HT1080 (cell line): ENCODE results near the gene KLK7. TPM values are rescaled to one million over a fixed set of nuclear protein-coding genes. Genes with fewer than 3 reads are reported as not detected.
"Not testable (repeated sequence)": the region's sequence is repeated elsewhere in the genome, so short reads cannot be mapped to it uniquely, and the experiment has no call there.

Experiments used
- DNase-seq: peaks from one replicate; pipeline ENCODE4 v3.0.0-alpha.2; 2015; ENCODE audit warnings: low read depth
- total RNA-seq: library from RNA; depleted of rRNA; stranded (reverse); fragments of >200 nt; shearing (Covaris generic); gene quantifications from 2 replicates; pipeline ENCODE4 v1.2.3, GENCODE V29; 2014

The KLK7 gene
- total RNA-seq, 1 experiment from 2014 or later = not detected

DNA sequence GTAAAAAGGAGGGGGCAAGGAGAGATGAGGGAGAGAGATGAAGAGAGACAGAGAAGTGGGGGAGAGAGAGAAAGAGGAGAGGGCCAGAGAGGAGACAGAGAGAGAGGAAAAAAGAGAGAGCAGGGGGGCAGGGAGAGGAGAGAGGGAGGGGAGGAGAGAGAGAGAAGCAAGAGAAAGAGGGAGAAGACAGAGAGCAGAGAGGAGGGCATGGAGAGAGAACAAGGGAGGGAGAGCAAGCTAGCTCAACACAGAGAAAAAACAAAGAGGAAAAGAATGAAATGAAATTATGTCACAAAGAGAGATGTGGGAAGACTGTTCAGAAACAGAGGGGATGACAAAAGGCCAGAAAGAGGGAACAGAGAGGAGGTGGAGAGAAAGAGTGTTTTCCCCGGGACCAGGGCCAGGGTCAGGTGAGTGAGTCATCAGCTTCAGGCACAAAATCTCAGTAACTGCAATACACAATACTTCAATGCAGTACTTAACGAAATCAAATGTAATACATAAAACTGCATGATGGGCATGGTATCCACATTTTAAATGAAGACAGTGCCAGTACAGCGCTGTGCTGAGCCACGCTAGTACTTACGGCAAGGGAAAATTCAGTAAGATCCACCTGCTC lies 4.8 kb downstream of the KLK7 start:
- no peak for DNase-seq

DNA sequence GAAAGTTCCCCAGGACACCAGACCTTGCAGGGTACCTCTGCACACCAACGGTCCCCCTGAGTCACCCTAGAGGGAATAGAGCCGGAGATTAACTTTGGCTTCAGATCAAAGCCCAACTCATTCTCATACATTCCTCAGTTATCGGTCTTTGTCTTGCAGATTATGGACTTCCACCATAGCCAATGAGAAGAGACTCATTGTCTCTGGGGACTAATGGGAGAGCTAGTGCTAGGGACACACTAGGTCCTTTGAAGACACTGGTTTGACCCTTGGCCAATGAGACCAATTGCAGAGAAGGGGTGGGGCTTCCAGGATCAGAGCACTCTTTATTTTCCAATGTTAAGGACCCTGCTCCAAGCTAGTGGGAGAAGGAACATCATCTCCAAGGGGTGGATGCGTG lies 6.1 kb downstream of the KLK7 start:
- DNase-seq = no peak

DNA sequence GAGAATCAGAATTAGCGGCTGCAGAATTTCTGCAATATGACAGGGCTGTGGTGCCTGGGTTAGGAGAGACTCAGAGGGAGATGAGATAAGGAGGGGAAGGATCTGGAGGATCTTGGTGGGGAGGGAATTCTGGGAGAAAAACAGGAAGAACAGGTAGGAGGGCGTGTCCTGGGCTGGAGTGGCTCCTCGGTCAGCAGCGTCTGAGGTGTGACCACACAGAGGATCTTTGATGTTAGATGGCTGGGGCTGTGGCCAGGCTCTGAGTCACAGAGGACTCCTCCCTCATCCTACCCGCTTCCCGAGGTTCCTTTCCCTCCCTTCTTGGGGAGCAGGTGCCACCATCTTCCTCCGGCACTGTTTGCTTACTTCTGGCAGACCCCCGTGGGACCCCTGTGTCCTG lies 8.0 kb downstream of the KLK7 start:
- DNase-seq = peak; percentile 50

DNA sequence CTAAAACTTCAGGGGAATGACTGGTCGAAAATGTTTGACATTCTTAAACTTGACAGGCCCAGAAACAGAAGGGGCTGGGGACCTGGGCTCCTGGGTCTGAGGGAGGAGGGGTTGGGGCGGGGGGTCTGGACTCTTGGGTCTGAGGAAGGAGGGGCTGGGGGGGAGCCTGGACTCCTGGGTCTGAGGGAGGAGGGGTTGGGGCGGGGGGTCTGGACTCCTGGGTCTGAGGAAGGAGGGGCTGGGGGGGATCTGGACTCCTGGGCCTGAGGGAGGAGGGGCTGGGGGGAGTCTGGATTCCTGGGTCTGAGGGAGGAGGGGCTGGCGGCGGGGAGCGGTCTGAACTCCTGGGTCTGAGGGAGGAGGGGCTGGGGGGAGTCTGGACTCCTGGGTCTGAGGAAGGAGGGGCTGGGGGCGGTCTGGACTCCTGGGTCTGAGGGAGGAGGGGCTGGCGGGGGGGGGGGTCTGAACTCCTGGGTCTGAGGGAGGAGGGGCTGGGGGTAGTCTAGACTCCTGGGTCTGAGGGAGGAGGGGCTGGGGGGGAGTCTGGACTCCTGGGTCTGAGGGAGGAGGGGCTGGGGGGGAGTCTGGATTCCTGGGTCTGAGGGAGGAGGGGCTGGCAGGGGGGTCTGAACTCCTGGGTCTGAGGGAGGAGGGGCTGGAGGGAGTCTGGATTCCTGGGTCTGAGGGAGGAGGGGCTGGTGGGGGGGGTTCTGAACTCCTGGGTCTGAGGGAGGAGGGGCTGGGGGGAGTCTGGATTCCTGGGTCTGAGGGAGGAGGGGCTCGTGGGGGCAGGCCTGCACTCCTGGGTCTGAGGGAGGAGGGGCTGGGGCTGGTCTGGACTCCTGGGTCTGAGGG lies 8.8 kb downstream of the KLK7 start:
- no peak for DNase-seq

DNA sequence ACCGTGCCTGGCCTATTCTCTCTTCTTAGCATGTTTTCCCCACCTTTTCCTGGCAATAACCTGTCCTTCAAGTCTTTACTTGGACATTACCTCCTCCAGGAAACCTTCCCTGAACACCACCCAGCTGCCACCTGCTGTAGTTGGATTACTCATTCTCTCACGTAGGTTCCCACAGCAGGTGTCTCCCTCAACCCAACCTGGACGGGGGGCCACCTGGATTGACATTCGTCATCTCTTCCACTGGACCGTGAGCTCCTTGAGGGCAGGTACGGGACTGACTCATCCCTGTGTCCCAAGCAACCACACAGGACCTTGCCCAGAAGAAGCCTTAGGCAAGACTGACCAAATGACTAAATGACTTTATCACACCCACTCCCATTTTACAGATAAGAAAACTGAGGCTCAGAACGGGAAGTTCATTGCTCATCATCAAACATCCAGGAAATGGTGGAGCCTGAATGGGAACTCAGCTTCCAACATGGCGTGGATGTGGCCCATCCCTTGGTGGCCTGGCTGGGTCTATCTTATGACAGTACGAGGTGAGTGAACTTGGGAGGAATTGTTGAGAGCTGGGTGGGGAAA lies 10.8 kb downstream of the KLK7 start:
- DNase-seq = no peak

DNA sequence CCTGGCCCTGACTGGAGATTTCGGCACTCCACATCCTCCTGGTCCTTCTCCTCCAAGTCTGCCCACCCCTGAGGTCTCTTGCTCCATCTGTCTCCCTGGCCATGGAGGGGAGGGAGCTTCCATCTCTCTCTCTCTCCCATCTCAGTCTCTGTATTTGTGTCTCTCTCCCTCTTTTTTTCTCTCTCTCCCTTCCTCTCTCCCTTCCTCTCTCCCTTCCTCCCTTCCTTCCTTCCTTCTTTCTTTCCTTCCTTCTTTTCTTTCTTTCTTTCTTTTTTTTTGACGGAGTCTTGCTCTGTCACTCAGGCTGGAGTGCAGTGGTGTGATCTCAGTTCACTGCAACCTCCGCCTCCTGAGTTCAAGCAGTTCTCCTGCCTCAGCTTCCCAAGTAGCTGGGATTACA lies 13.9 kb downstream of the KLK7 start:
- not testable (repeated sequence) for DNase-seq

DNA sequence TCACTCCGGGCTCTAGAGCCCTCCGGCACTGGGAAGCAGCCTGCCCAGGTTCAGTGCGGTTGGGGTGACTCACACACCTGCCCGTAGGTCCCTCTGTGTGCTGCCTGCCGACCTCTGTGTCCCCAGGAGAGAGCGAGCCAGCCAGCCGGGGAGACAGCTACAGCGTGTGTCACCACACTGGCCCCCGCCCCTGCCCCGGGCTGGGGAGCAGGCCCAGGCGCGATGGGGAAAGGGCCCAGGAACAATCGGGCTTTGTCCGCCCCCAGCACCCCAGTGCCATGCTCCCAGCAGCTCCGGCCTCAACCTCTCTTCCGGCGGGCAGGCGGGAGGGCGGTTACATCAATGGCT lies 14.3 kb downstream of the KLK7 start, which contains the start of gene KLK6:
Gene KLK6, minus strand, starts transcription at position 179 of the 348 bp plus-strand sequence. CDS start 1,487 bp downstream, outside the sequence.
- no peak for DNase-seq

DNA sequence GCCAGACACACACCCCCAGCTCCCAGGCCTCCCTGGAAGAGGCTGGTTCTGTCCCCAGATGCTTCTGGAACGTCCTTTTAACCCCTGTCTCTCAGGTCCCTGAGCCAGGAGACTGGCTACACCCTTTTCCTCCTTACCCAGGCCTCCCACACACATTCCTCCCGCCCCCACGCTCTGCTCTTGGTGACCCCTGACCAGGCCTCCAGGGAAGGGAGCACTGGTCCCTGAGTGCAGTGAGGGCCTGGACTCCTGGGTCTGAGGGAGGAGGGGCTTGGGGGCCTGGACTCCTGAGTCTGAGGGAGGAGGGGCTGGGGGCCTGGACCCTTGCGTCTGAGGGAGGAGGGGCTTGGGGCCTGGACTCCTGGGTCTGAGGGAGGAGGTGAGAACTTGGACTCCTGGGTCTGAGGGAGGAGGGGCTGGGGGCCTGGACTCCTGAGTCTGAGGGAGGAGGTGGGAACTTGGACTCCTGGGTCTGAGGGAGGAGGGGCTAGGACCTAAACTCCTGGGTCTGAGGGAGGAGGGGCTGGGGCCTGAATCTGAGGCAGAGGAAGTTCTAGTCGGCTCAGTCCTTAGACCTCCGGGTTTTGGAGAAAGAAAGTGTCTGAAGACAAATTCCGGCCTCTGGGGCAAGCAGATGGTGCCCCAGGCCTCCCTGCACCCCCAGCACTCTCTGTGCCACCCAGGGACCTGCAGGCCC lies 14.9 kb downstream of the KLK7 start:
- DNase-seq = no peak

DNA sequence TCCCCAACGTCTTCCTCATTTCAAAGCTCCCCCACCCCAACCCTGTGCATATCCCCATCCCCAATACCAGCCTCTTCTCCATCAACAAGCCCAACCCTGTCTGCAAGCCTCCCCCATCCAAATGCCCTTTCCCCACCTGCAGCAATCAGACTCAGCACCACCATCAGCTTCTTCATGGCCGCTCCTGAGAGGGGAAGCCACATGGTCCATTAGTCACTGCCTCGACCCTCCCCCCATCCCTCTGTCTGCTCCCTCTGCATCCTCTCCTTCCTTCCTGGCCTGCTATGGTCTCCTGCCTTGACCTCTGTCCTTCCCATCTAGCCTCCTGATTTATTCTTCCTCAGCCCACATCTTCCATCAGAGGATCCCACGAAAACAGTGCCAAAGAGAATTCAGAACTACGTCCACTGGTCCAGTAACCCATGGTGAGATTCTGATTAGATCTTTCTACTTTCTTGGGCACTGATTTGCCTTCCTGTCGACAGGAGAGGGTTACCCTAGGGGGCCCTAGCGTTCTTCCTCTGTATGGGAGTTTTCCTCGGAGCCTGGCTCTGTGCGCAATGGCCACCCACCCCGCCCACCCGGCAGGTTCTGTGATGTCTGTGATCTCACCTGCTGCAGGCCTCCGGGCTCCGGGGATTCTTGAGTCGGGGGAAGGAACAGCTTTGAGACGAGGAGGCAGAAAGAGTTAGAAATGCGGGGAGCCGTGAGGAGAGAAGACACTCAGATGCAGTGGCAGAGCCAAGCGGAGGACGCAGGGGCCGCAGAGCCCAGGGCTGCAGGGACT lies 15.6 kb downstream of the KLK7 start:
- DNase-seq = peak; percentile 18

DNA sequence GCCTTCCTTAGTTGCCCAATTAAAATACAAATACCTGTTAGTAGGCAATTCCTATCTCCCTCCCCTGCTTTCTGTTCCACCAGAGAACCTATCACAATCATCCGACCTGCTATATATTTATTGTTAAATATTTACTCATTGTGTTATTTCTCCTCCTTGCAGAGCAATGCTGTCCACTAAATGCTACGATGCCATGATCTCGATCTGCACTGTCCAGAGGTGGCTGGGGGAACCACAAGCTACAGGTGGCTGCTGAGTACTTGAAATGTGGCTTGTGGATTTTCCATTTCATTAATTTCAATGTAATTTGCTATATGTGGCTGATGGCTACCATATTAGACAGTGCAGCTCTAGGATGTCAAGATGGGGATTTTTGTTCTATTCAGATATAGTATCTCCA lies 19.5 kb downstream of the KLK7 start:
- no peak for DNase-seq

DNA sequence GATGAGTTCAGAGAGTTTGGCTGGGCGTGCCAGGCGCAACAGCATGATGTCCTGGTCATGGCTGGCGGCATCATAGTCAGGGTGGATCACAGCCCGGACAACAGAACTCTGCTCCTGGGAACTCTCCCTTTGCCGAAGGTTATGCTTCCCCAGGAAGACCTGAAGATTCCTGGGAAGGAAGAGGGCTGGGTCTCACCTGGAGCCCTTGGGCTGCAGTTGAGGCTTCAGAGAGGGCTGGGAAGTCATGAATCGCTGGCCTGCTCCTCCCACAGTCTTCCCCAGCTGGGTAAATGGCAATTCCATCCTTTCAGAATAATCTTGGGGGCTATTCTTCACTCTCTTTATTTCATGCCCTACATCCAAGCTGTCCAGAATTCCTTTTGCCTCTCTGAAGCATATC lies 20.3 kb downstream of the KLK7 start:
- no peak for DNase-seq

DNA sequence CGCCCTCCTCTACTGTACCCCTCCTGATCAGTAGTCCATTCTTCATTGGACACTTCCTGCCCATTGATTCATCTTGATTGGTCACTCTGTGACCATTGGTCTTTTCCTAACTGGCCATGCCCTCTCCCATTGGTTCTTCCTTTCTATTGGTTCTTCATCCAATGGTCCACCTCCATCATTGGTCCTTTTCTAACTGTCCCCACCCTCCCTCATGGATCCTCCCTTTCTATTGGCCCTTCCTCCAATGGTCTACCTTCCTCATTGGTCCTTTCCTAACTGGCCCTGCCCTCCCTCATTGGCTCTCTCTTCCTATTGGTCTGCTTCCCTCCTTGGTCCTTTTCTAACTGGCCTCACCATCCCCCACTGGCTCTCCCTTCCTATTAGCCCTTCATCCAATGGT lies 21.5 kb downstream of the KLK7 start:
- no peak for DNase-seq

DNA sequence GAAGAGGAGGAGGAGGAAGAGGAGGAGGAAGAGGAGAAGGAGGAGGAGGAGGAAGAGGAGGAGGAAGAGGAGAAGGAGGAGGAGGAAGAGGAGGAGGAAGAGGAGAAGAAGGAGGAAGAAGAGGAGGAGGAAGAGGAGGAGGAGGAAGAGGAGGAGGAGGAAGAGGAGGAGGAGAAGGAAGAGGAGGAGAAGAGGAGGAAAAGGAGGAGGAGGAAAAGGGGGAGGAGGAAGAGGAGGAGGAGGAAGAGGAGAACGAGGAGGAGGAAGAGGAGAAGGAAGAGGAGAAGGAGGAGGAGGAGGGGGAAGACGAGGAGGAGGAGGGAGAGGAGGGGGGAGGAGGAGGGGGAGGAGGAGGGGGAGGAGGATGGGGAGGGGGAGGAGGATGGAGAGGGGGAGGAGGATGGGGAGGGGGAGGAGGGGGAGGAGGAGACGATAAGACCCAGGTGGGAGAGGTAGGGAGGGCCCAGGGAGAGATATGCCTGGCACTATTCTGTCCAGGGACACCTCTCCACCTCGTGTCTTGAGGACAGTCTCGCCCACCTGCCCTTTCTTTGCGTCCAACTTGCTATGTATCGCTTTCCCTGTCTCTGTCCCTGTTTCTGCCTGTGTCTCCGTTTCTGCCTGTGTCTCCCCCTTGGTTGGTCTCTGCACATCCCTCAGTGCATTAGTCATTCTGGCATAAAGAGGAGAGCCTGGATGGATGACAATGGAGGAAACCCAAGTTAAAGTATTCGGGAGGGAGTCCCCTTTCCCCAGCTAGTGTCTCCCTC lies 23.8 kb downstream of the KLK7 start:
- DNase-seq = peak; percentile 4

DNA sequence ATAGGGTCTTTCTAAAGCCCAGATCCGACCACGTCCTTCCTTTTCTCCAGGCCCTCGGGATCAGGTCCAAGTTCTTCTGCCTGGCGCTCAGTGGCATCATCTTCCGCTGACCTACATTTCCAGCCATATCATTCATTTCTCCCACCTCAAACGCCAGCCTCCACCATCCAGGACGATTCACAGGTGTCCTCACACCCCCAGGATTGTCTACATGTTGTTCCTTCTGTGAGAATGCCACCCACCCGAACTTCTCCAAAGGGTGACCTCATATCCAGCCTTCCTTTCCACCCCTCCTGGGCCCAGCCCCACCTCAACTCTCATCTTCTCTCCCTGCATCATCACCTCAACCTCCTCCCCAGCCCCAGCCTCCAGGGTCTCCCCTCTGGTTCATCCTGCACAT lies 26.1 kb downstream of the KLK7 start:
- no peak for DNase-seq

DNA sequence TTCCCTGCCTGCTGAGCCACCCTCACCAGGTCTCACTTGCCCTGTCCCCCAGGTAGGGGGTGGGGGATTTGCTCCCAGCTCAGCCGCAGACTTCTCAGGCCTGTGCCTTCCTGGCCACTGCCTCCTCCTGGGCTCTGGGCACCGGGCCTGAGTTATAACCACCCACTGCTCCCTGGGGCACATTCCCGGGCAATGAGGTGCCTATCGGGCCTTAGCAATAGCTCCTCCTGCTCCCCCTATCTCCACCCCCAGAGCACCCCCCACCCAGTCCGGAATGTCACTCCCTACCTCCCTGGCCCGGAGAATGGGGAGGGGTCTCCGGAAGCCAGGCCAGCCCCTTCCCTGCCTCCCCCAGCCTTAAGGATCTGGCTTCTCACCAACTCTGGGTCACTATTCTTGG lies 30.8 kb downstream of the KLK7 start, which contains the start of gene KLK5:
Gene KLK5, minus strand, starts transcription at position 129 of the 400 bp plus-strand sequence. CDS start 381 bp downstream, outside the sequence.
- DNase-seq = no peak

DNA sequence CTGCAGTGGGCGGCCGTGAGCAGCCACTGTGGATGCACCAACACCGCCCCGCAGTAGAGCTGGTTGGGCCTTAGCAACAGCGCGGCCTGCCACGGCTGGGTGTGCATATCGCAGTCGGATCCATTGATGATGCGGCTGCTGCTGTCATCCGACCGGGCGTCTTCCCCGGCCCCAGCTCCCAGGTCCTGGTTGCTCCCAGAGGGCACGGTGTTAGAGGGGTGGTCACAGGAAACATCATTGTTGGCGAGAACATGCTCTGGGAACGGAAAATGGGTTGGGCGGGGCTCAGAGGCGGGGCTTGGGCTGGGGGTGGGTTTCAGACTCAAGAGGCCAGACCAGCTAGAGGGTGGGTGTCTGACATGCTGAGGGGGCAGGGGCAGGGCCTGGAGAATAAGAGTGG lies 33.9 kb downstream of the KLK7 start:
- DNase-seq = no peak

DNA sequence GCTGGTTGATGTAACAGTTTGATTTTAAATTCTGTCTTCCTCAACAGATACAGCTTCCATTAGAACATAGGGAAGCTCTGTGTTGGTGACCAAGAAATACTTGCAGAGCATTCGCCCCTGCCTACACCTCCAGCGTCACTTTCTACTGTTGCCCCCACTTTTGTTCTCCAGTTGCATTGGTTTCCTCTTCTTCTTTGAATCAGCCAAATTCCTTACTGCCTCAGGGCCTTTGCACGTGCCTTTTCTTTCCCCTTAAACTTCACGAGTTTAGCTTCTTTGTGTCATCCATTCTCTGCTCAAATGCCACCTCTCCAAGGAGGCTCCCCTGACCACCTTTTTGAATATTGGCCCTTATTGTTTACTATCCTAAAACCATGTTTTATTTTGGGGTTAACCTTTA lies 36.6 kb downstream of the KLK7 start:
- no peak for DNase-seq

DNA sequence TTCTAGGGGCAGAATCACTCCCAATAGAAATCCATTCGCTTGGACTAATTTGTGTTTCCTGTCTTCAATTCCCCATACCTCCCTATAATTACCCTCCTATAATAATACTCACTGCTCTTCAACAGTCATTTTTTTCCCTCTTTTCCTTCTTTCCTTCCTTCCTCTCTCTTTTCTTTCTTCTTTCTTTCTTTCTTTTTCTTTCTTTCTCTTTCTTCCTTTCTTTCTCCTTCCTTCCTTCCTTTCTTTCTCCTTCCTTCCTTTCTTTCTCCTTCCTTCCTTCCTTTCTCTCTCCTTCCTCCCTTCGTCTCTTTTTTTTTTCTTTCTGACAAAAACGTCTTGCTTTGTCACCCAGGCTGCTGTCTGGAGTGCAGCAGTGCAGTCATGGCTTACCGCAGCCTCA lies 38.9 kb downstream of the KLK7 start:
- DNase-seq = no peak

DNA sequence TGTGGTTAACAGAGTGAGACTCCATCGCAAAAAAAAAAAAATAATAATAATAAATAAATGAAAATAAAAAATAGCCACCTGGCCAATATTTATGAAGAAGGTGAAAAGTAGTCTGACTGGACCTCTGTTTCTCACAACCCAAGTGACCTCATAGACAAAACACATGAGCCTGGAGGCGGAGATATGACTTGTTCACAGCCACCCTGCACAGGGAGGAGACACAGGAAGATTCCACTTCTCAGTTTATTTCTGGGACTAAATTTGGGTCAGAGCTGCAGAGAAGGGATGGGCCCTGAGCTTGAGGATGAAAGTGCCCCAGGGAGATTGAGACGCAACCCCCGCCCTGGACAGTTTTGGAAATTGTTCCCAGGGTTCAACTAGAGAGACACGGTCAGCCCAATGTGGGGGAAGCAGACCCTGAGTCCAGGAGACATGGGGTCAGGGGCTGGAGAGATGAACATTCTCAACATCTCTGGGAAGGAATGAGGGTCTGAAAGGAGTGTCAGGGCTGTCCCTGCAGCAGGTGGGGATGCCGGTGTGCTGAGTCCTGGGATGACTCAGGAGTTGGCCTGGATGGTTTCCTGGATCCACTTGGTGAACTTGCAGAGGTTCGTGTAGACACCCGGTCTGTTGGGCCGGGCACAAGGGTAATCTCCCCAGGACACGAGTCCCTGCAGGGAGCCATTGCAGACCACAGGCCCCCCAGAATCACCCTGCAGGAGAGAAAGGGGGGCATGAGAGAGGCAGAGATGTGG lies 40.5 kb downstream of the KLK7 start:
- DNase-seq = no peak

DNA sequence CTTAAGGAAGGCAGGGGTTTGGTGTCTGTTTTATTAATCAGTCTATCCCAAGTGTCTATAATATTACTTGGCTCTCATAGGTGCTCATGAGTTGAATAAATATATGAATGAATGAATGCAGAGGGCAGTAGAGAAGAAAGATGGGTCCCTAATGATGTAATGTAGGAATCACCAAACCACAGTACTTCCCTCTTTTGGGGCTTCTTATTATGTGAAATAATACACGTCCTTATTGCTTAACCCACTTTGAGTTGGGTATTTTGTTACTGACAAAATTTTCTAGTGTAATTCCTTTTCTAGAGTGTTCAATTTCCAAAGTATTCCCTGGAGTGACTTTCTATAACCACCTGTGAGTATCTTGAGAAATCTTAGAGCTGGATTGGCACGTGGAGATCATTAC lies 44.1 kb downstream of the KLK7 start:
- DNase-seq = no peak
